HG02885 (cell line): ENCODE results near the gene MAGEA2B.
"Not testable (repeated sequence)": the region's sequence is repeated elsewhere in the genome, so short reads cannot be mapped to it uniquely, and the experiment has no call there.

Experiments
- ATAC-seq: cut with Tn5 transposase; IDR thresholded peaks from one replicate; pipeline ENCODE4 v1.9.1; 2021; ENCODE audit warnings: mild to moderate bottlenecking; ENCODE audit not compliant: unreplicated experiment, poor library complexity

The MAGEA2B gene

GRCh38 chrX:152754871-152755270, 40.4 kb downstream of the MAGEA2B start:
- ATAC-seq = not testable (repeated sequence)

GRCh38 chrX:152758918-152759317, 44.5 kb downstream of the MAGEA2B start, which contains the start of gene CSAG3:
Gene CSAG3 (plus strand): TSS chrX:152759218.
- ATAC-seq = not testable (repeated sequence)

GRCh38 chrX:152759544-152759943, 45.1 kb downstream of the MAGEA2B start:
- ATAC-seq = not testable (repeated sequence)

GRCh38 chrX:152761582-152761981, 47.2 kb downstream of the MAGEA2B start:
- ATAC-seq = not testable (repeated sequence)

- not testable (repeated sequence) for ATAC-seq
These were observed 52.1 kb downstream of the MAGEA2B start for GRCh38 chrX:152766562-152766961.
